Choroid plexus epithelial cell (primary cell): ENCODE data around the gene TCEA2.

ENCODE experiments used
- DNase-seq: peaks from one replicate; pipeline ENCODE4 v3.0.0-alpha.2; 2010; ENCODE audit warnings: low read depth
- H3K4me3 ChIP-seq: 2 replicates; pipeline ENCODE4 v1.5.1; 2011; ENCODE audit warnings: low read depth, mild to moderate bottlenecking, control low read depth, low read length, moderate library complexity
- CTCF ChIP-seq: conservative IDR thresholded peaks from 2 replicates; pipeline ENCODE4 v1.5.1; 2011; ENCODE audit warnings: low read depth, mild to moderate bottlenecking, control low read depth, inconsistent platforms, low read length, moderate library complexity

TCEA2 gene

GRCh38 chr20:64068386-64069208 lies 5.6 kb downstream of the TCEA2 start:
- no peak for DNase-seq
- no peak overlapping the region for H3K4me3 ChIP-seq
- TF ChIP-seq CTCF, result no peak

- no peak for TF ChIP-seq CTCF
- no peak for DNase-seq
- H3K4me3 ChIP-seq, result no peak overlapping the region
These were observed 6.2 kb downstream of the TCEA2 start for GRCh38 chr20:64069209-64069613.

GRCh38 chr20:64069614-64070243 lies 6.7 kb downstream of the TCEA2 start:
- DNase-seq, result peak; percentile 35
- TF ChIP-seq CTCF, result peak; percentile 73
- H3K4me3 ChIP-seq, result no peak overlapping the region

GRCh38 chr20:64070244-64070993 lies 7.4 kb downstream of the TCEA2 start:
- TF ChIP-seq CTCF, result no peak
- H3K4me3 ChIP-seq, result no peak overlapping the region
- DNase-seq, result no peak

DNA sequence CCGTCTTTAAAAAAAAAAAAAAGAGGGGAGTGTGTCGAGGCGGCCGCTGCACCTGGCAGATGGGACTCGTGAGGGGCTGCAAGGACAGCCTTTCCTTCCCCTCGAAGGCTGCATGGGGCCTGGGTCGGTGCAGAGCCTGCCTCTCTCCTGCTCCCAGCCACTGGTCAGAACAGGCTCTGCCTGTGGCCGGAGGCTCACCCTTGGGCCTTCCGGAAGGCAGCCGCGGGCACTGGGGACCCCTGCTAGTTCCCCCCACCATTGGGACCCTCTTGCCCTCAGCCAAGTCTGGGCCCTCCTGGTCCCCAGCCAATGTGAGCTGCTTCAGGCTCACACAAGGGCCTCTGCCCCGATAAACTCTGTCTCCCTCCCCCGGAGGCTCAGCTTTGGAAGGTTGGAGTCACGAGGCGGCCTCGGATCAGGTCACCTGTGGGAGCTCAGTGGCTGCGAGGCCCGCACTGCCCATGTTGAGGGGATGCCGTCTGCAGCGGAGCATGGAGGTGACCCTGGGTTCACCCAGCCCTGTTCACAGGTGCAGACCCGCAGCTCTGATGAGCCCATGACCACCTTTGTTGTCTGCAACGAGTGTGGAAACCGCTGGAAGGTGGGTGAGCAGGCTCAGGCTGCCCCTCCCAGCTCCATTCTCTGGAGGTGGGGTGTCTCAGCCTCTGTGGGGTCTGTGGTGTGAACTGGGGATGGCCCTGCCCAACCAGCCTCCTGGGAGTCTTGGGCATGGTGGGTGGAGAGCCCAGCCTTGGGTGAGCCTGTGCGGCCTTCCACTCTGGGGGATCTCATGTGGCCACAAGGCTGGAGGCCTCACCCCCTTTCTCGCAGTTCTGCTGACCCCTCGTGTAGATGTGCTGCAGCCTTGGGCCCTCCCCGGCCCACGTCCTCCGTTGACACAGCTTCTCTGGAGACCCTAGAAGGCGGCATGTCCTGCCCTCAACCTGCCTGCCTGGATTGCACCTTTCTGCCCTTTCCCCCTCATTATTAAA lies 8.6 kb downstream of the TCEA2 start:
- H3K4me3 ChIP-seq, result no peak overlapping the region
- DNase-seq, result no peak
- no peak for TF ChIP-seq CTCF

- DNase-seq, result no peak
- H3K4me3 ChIP-seq, result no peak overlapping the region
- no peak for TF ChIP-seq CTCF
These were observed 9.6 kb downstream of the TCEA2 start for GRCh38 chr20:64072498-64073063.
